Endothelial cell (in vitro differentiated cells): ENCODE data around the gene SHKBP1. TPM values are rescaled to one million over a fixed set of nuclear protein-coding genes. Genes with fewer than 3 reads are reported as not detected.

Experiments used
- DNase-seq: peaks from one replicate; pipeline ENCODE4 v3.0.0; 2021; ENCODE audit warnings: low spot score
- H3K27ac Mint-ChIP-seq: one replicate; pipeline ENCODE4 v1.8.0; 2021; ENCODE audit warnings: mixed read lengths, inconsistent platforms; ENCODE audit not compliant: unreplicated experiment
- H3K27me3 Mint-ChIP-seq: one replicate; pipeline ENCODE4 v1.8.0; 2021; ENCODE audit warnings: mild to moderate bottlenecking, moderate library complexity, mixed read lengths, inconsistent platforms; ENCODE audit not compliant: unreplicated experiment
- H3K36me3 Mint-ChIP-seq: one replicate; pipeline ENCODE4 v1.8.0; 2021; ENCODE audit warnings: mild to moderate bottlenecking, low read depth, mixed read lengths, inconsistent platforms; ENCODE audit not compliant: unreplicated experiment
- H3K4me1 Mint-ChIP-seq: one replicate; pipeline ENCODE4 v1.8.0; 2021; ENCODE audit warnings: mild to moderate bottlenecking, mixed read lengths, inconsistent platforms; ENCODE audit not compliant: unreplicated experiment
- H3K4me3 Mint-ChIP-seq: one replicate; pipeline ENCODE4 v1.8.0; 2021; ENCODE audit warnings: mild to moderate bottlenecking, mixed read lengths, inconsistent platforms; ENCODE audit not compliant: unreplicated experiment
- H3K9me3 Mint-ChIP-seq: one replicate; pipeline ENCODE4 v1.8.0; 2021; ENCODE audit warnings: mixed read lengths, inconsistent platforms; ENCODE audit not compliant: unreplicated experiment
- CTCF ChIP-seq: fragments of 200-600 bp; sonication (generic); IDR thresholded peaks from one replicate; pipeline ENCODE4 v1.5.0; 2021; ENCODE audit warnings: antibody characterized with exemption; ENCODE audit not compliant: unreplicated experiment
- total RNA-seq: library from RNA; stranded (reverse); fragmentation: NEBNext Ultra II Directional; extraction: Animal tissue kit (Norgen Biotek cat#: 25700); gene quantifications from one replicate; pipeline ENCODE4 v1.2.1, GENCODE V29; 2021; ENCODE audit not compliant: unreplicated experiment

The SHKBP1 gene
- total RNA-seq, 1 donor from 2014 or later, result 84.6 TPM

DNA sequence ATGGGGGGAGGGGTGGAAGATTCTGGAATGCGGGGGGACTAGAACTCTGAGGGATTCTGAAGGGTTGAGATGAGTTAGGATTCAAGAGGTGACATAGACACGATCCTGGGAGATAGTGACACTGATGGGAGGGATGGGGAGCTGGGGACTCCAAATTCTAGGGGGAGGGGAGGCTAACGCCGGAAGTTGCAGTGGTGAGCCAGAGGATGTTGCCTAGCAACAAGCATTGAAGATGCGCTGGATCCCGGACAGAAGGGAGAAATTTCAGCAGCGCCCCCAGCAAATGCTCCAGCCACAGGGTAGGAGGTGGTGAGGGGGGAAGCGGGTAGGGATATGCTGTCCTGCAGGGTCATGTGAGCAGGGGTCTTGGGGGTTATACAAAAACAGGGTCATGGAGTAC is 17.6 kb downstream of the SHKBP1 start:
- Mint-ChIP-seq H3K9me3 (no peaks in the 10 kb centered on the region), H3K4me3 (no peak overlapping the region), H3K4me1 (peaks cover 5% of the 10 kb centered on the region), H3K27me3 (peaks cover 22% of the 10 kb centered on the region), H3K27ac (no peak overlapping the region), H3K36me3 (no peaks in the 10 kb centered on the region)
- DNase-seq, result no peak
- TF ChIP-seq CTCF, result no peak

GRCh38 chr19:40594657-40595091 is 18.0 kb downstream of the SHKBP1 start:
- peaks cover 9% of the 10 kb centered on the region for H3K4me1 Mint-ChIP-seq
- H3K9me3 Mint-ChIP-seq, result no peaks in the 10 kb centered on the region
- no peak overlapping the region for H3K4me3 Mint-ChIP-seq
- no peaks in the 10 kb centered on the region for H3K36me3 Mint-ChIP-seq
- no peak for TF ChIP-seq CTCF
- H3K27ac Mint-ChIP-seq, result no peak overlapping the region
- peaks cover 22% of the 10 kb centered on the region for H3K27me3 Mint-ChIP-seq
- no peak for DNase-seq

DNA sequence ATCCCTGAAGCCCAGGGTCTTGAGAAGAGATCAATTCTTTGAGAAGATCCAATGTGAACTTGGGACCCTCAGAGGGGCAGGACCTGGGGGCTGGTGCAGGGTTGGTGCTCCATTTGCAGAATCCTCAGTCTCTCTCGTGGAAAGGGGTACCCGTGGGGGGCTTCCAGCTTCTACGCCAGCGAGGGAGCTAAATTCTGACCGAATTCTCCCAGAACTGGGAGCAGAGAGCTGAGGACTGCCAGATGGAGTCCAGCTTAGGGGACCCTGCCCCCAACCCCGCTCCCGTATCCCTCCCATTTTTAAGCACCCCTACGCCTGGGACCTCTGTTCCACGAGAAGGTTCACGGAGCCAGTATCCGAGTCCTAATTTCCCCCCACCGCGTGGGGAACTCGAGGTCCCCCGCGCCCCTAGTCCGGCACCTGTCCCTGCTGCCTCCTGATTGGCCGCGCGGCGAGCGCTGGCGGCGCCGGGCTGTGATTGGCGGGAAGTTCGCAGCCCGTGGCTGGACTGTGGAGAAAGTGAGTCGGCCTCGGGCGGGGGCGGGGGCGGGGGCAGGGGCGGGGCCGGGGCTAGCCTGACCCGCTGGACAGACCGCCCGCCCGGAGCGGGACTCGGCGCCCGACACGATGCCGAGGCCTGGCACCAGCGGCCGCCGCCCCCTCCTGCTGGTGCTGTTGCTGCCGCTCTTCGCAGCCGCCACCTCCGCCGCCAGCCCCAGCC is 20.1 kb downstream of the SHKBP1 start:
- peak; percentile 38 for DNase-seq
- Mint-ChIP-seq H3K36me3 (no peaks in the 10 kb centered on the region), H3K27ac (no peak overlapping the region), H3K27me3 (peaks cover 25% of the 10 kb centered on the region), H3K4me1 (peaks cover 16% of the 10 kb centered on the region), H3K4me3 (no peak overlapping the region), H3K9me3 (no peaks in the 10 kb centered on the region)
- TF ChIP-seq CTCF, result no peak

- no peak for TF ChIP-seq CTCF
Measured at GRCh38 chr19:40597329-40597838, 20.7 kb downstream of the SHKBP1 start.

DNA sequence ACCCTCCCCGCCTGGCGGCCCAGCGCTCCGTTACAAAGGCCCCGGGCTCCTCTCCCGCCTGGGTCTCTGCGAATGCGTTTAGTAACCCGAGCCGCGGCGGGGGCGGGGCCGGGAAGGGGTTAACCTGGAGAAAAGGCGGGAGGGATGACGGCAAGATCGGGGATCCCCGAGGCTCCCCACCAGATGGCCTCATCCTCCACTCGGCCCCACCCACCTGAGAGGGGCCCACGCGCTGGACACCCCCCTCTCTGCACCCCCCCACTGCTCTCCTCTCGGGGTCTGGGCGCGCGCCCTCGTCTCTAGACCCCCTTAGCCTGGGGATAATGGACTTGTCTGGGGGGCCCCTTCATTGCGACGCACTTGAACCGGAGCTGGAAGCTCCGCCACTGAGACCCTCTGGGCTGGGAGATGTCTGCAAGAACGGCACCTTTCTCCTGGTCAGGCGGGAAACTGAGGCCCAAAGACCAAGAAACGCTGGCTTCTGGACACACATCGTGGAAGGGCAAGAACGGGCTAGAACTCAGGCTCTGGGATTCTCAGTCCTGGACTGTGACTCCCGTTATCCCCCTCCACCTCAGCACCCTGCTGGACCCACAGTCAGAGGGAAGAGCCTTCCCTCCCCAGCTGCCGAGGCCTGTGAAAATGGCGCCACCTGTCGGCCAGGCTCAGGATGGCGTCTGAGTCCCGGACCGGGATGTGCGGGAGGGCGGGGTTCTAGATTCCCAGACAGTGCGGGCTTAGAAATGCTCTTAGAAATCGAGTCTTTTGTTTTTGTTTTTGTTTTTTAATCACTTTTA is 21.6 kb downstream of the SHKBP1 start:
- Mint-ChIP-seq H3K27me3 (peaks cover 31% of the 10 kb centered on the region), H3K27ac (no peak overlapping the region), H3K36me3 (no peaks in the 10 kb centered on the region), H3K4me1 (peaks cover 22% of the 10 kb centered on the region), H3K4me3 (peak overlapping the region; percentile 51), H3K9me3 (no peaks in the 10 kb centered on the region)
- peak; percentile 98 for TF ChIP-seq CTCF
- DNase-seq, result peak; percentile 97

More at GRCh38 chr19:40597329-40597838, 20.7 kb downstream of the SHKBP1 start:
- peaks cover 16% of the 10 kb centered on the region for H3K4me1 Mint-ChIP-seq
- no peaks in the 10 kb centered on the region for H3K36me3 Mint-ChIP-seq
- H3K27me3 Mint-ChIP-seq, result peaks cover 27% of the 10 kb centered on the region
- peak overlapping the region; percentile 88 for H3K4me3 Mint-ChIP-seq
- no peak overlapping the region for H3K27ac Mint-ChIP-seq
- H3K9me3 Mint-ChIP-seq, result no peaks in the 10 kb centered on the region
- no peak for DNase-seq
